HG02884 (cell line): Measurements from ENCODE around the gene CBX6.

ENCODE experiments used
- ATAC-seq: cut with Tn5 transposase; IDR thresholded peaks from one replicate; pipeline ENCODE4 v1.9.1; 2021; ENCODE audit warnings: mild to moderate bottlenecking, moderate library complexity; ENCODE audit not compliant: unreplicated experiment

Gene CBX6

DNA sequence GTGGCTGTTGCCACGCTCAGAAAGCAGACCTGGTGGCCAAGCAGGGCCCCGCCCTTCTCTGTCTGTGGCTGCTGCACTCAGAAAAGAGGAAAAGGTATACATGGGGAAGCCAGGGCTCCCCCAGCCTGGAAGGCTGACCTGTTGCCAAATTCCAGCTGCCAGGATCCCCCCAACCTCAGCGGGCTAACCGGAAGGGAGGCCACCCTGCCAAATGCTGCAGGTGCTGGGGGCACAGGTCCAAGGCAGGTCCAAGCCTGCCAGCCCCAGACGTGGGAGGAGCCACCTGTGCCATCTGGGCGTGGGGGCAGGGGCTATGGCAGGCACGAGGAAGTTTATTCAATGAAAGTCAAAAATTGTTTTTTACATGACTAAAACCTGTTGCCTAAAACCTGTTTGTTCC lies 30.8 kb downstream of the CBX6 start:
- no peak for ATAC-seq

DNA sequence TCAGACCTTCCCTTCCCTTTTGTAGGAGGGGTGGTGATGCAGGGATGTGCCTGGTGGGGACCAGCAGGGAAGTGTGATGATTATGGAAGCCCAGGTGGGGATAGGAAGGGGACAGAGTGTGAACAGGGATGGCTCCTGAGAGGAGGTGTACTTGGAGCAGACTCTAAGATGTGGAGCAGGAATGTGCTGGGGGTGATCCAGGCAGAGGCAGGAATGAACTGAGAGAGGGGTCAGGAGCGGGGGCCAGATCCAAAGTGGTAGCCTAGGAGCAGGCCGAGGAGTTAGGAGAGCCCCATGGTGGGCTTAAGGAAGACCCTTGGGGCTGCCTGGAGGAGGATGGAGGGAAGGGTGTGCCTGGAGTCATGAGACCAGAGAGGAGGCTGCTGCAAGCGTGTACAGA lies 31.9 kb downstream of the CBX6 start:
- ATAC-seq, result no peak

DNA sequence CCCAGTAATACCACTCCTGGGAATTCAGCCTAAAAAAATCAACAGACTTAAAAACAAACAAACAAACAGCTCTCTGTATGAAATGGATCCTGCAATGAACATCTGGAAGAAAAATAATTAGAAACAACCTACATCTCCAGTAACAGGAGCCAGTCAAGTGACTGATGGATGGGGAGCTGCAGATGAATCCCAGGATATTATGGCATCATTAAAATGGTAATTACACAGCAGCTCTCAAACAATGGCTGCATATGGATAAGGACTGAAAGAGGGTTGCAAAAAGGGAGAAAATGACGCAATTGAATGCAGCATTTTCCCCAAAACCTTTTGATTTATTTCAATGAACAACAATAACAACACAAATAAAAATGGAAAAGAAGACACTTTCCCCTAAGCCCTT lies 32.3 kb downstream of the CBX6 start:
- ATAC-seq, result no peak

DNA sequence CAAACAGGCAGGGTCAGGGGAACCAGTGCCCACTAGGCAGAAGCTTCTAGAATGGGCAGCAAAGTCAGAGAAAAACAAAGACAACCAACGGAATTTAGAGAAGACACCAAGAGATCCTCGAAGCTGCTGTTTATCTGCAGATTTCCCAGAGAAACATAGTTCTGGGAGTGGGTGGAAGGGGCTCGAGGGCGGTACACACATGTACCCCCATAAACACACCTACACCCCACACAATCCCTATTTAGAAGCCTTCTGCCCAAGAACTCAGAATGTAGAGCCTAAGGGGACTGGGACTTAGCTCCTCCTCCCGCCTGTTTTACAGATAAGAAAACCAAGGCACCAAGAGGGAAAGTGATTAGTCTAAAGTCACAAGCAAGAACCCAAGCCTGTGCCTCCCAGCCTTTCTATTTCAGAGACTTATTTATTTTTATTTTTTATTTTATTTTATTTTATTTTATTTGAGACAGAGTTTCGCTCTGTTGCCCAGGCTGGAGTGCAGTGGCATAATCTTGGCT lies 34.5 kb downstream of the CBX6 start:
- no peak for ATAC-seq

DNA sequence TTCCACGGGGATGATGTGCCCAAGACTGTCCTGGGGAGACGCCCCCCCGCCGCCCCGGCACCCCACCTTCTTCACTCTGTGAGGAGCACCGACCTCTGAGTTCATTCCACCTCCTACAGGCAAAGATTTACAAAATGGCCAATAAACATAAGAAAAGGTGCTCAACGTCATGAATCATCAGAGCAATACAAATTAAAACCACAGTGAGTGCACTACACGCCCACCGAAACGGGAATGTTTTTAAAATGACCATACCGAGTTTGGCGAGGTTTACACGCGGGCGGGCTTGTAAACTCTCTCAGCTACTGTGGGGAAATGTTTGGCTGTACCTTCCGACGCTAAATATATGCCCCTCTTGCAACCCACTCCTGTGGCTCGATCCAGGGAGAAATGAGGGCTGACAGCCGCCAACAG lies 36.1 kb downstream of the CBX6 start:
- no peak for ATAC-seq

DNA sequence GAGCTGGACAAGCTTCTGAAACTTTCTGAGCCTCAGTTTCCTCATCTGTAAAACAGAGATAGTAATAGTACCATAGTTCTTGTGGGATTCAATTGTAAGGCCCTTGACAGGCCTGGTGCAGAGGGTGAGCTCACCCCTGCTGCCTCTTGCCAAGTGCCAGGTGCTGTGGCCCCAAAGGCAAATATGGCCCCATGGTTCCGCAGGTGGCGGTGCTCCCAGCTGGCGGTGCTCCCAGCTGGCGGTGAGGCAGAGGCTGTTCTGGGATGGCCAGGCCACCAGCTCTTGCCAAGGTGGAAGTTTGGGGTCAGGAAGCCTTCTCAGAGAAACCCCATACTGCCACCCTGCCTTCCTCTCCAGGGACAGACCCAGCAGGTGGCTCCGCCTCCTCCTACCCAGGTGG lies 37.0 kb downstream of the CBX6 start:
- no peak for ATAC-seq

DNA sequence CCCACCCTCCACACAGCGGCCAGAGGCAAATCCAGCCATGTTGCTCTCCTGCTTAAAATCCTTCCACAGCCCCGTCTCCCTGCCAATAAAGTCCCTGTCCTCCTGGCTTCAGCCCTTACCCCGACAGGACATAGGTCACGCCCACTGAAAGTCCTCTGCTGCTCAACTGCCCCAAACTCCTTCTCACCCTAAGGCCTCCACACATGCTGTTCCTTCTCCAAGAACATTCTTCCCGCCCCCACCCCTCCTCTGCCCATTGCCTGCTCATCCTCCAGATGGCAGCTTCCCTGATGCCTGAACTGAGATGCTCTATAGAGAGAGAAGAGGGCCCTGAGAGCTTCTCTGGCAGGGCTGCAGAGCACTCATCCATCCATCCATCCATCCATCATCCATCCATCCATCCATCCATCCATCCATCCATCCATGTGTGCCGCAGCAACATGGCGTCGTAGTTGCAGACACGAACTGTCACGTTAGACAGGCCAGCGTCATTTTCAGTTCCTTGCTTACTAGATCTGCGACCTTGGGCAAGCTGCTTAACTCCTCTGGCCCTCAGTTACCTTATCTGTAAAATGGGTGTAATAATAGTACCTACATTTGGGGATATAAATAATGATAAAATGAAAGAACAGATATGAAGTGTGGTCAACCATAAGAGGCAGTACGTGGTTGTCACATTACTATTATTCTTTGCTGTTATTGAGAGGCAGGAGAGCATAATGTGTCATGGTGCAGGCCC lies 37.6 kb downstream of the CBX6 start:
- ATAC-seq, result no peak

DNA sequence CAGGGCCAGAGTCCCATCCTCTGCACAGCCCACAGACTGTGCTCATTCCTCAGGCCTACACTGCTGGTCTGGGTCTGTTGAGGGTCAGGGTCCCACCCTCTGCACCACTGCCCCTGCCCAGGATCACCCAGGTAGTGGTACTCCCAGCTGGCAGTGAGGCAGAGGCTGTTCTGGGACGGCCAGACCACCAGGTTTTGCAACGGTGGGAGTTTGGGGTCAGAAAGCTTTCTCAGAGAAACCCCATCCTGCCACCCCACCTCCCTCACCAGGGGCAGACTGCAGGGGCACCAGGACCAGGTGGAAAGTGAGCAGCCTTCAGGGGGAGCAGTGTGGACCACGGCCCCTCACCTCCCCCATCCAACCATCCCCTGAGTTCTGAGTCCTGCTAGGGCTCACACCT lies 39.0 kb downstream of the CBX6 start:
- no peak for ATAC-seq

DNA sequence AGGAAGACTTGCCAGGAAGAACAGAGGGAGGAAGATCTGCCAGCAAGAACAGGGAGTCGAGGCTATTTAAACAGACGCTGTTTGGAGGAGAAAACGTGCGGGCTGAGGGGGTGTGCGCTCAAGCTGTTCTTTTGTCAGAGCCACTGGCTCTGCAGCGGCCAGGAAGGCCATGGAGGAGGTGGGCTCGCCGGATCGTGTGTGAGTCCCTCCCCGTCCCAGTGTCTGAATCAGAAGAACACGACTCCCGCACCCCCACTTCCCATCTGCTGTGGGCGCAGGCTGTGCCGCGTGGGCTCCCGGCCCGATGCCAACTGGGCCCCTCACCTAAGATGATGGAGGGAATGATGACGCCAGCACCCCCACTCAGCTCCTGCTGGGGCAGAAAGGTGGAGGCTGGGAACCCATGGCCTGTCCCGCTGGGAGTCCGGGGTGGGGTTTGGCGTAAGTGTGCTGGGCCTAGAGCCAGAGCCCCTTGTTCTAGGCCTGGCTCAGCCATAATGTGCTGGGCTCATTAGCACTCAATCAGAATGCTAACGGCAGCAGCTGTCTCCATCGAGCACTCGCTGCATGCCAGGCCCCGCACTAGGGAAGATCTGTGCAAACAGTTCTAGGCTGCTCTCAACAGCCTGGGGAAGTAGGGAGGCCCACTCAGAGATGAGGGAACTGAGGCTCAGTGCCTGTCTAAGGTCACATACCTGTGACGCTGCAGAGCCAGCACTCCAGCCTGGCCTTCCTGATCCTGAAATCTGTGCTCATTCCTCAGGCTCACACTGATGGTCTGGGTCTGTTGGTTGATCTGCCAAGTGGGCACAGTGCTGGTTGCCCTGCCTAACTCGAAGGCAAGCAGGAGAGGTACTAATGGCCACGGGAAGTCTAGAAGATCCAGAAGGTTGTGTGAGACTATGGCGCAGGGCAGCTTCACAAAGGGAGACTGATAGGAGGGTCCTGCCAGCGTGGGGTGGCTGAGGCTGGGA lies 39.7 kb downstream of the CBX6 start:
- ATAC-seq, result no peak

DNA sequence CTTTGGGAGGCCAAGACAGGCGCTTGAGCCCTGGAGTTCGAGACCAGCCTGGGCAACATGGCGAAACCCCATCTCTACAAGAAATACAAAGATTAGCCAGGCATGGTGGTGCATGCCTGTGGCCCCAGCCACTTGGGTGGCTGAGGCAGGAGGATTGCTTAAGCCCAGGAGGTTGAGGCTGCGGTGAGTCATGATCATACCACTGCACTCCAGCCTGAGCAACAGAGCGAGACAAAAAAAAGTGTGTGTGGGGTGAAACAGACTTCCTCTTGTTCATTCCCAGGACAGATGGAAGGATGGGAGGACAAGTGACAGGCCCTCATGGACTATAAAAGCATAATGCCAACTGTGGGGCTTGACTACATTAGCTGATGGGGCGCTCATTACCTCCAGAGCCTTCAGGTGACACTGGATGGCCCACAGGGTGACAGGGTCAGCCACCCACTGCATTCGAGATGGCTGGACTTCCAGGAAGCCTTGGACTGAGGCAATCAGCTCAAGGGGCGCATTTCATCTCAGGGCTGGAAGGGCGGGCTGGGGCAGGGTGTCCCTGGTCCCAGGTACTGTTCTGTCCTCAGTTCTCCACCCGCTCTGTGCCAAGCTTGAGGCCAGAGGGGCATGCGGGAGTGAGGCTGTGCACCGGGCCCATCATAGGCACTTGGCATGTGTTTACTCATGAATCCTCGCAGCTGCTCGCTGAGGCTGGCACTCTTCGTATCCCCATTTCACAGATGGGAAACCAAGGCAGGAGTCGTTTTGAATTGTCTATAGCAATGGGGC lies 40.7 kb downstream of the CBX6 start:
- ATAC-seq, result no peak

DNA sequence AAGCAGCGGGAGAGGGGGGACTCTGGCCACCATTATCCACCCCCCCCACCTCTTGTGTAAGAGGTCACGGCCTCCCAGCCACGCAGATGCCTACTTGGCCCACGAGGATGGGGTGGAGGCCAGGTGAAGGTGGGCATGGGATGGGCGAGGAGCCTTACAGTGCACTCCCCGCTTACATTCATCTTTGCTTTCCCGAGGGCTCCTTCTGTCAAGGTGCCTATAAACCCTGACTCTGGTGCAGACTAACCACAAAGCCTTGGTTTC lies 41.2 kb downstream of the CBX6 start:
- no peak for ATAC-seq

DNA sequence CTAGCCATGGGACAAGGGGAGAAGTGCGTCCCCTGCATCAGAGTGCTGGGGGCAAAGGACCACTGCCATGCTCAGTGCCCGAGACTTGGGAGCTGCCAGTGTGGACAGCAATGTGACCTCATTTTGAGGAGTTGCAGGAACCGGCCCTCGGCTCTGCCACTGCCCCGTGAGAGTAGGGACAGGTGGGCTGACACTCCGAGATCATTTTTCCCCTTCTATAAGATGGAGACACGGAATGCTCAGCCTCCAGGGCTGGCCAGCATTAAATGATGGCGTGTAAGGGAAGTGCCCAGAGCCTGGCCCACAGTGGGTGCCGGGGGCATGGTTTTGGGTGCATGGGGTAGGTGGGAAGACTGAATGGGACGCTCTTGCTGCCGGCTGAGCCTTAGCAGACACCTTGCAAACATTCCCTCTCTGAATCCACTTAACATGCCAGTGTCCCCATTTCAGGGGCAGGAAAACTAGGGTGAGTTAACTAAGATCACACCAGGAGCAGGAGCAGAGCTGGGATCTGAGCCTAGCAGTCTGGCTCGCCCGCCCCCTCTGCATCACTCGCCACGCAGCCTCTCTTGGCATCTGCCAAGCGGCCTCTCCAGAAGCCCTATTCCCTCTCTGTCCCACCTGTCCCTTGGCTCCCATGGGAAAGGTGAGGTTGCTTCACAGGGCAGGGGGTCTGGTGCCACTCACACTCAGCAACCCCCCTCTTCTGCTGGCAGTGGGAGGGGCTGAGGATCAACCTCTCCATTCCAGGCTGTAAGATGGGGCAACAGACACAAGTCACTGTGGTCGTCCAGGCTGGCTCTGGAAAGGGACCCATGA lies 41.8 kb downstream of the CBX6 start:
- ATAC-seq, result no peak

DNA sequence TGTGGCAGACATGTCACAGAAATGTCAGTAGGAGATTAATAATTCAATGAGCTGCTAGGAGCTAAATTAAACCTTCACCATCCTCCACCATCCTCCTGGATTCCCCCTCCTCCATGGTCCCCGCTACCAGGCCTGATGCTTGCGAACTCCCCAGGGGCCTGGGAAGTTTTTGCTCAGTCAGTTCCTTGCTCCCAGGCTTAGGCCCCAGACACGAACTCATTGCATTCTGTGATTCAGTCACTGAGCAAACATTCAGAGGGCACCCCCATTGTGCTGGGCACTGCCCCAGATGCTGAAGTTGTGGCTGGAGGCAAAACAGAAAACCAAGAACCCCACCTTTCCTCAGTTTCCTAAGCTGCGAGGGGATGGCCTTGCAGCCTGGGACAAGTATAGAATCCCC lies 42.5 kb downstream of the CBX6 start:
- no peak for ATAC-seq

DNA sequence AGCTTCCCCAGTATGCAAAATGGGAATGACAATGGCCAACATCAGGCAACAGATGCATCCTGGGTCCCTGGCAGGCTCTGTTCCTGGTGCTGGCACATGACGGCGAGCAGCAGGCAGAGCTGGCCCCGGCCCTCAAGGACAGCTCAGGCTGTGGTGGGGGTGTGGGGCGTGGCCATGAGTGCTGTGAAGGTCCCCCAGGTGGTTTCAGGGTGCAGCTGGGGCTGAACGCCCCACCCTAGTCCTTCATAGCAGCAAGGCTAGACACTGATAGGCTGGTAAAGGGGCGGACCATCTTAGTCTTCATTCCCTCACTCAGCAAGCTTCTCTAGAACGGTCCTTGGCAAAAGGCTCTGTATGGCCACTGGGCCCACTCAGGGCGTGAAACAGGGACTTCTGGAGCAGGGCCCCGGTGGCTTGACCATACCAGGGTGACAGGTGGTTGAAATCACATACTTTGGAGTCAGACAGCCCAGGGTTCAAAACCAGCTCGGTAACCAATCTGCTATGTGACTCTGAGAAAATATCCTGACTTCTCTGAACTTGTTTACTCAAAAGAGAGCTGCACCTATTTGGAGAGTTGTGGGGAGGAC lies 43.3 kb downstream of the CBX6 start:
- ATAC-seq, result no peak

DNA sequence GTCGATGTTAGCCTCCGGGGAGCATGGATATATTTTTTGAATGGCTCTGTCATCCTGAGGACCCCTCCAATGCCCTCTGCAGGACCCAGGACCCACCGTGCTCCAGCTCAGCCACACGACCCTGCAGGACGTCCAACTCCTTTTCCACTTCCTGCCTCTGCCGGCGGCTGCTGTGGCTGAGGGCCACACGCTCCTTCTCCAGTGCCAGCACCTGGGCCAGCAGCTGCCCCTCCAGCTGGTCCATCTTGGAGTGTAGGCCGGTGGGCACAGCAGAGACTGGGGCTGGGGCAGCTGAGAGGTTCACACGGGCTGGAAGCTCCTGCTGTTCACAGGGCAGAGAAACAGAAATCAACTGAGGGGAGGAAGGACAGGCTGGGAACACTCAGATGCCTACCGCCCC lies 43.8 kb downstream of the CBX6 start:
- no peak for ATAC-seq

DNA sequence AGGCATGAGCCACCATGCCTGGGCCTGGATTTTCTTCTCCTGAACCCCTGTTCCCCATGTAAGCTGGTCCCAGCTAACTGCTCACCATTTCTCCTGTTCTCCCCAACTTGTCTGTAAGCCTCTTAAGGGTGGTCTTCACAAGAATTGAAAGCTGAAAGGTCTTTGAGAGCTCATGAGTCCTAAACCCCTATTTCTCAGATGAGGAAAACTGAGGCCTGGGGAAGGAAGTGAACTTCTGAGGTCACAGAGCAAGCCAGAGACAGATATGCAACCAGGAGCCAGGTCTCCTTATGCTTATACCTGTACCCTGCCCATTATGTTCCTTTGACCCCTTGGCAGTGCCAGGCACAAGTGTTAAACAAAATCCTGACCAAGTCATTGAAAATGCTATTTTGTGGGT lies 44.5 kb downstream of the CBX6 start:
- no peak for ATAC-seq

DNA sequence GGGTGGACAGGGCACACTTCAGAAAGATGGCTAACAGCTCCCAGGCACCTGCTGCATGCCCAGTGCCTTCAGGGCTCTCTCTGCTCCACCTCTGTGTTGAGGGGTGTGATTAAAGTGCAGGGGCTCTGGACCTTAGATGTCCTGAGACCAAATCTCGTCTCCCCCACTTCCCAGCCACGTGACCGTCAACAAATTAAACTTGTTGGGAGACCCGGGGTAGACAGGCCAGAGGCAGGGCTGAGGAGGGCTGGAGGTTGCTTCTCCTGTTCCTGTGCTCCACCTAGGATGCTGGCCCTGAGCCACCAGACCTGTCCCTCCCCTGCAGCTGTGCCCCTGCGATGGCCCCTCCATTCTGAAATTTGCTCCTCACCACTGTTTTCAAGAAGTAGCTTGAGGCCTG lies 45.2 kb downstream of the CBX6 start:
- ATAC-seq, result no peak

DNA sequence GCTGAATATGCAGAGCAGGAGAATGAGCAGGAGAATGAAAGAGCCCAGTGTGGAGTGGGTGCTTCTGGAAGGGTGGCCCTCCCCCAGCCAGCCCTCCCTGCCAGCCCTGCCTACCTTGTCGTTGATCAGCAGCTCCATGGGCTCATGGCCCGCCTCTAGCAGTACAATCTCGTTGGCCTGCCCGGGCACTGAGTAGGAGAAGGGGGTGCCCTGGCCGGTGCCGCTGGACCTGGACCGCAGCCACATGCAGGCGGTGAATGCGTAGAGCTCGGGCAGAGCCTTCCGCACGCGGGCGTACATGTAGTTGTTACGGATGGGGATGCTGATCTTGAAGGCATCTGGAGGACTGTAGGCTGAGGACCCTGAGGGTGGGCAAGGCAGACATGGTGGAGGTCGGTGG lies 45.6 kb downstream of the CBX6 start:
- no peak for ATAC-seq

DNA sequence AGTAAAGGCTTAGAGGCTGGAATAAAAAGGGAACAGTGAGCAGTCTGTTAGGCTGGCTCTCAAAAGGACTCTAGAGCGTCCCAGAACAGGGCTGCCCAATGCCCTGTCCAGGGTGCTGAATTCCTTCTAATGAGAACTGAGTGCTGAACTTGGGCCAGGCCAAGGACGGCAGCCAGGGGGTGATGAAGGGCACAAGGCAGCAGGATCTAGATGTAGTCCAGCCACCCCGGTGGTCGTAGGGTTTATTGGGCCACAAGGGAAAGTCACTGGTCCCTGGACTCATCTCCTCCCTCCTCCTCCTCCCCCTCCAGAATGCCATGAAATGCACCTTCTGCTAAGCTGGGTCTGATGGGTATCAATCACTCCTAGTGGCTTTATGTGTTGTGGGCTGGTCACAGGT lies 47.4 kb downstream of the CBX6 start:
- no peak for ATAC-seq

DNA sequence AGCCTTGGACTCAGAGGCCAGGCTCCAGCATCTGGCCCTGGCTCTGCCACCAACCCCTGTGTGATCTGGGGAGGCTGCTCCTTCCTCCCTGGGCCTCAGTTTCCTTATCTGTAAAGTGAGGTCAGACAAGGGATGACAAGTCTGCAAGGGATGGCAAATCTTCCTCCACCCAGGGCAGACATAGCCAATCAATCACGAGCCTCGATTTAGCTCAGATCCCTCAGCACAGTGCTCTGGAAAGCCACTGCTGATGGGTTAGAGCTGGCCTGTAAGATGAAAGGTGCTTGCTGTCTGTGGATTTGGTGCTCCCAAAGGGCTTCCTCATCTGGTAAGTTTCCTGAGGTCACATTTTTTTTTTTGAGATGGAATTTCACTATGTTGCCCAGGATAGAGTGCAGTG lies 48.4 kb downstream of the CBX6 start:
- no peak for ATAC-seq
